T-cell (primary cell): Measurements from ENCODE around the gene TWIST2. TPM values are rescaled to one million over a fixed set of nuclear protein-coding genes. Genes with fewer than 3 reads are reported as not detected.

Experiments used
- ATAC-seq, 4 experiments: fragments of 200-7000 bp in 3 of 4; fragments of 150-1000 bp in 1 of 4; cut with Tn5 transposase; replicated peaks in 1 of 4; 1 replicate in 3 of 4; 2 replicates in 1 of 4; pipeline ENCODE4 v1.10.0; 2021; ENCODE audit warnings: moderate library complexity in 3 of 4, mild to moderate bottlenecking in 2 of 4, moderate number of reproducible peaks in 1 of 4
- CTCF ChIA-PET, 2 donors: fragments of 300-600 bp; sonication (Branson Sonifier 250); formaldehyde crosslinking; loops; one replicate each; lab custom pipeline; 2022; ENCODE audit warnings: antibody characterized with exemption in 2 of 2; lab: Charles Lee
- POLR2A ChIA-PET, 2 donors: fragments of 300-600 bp; sonication (Branson Sonifier 250); formaldehyde crosslinking; loops; one replicate each; lab custom pipeline; 2022; ENCODE audit warnings: antibody characterized with exemption in 2 of 2; lab: Charles Lee
- DNase-seq, 35 experiments: peaks; one replicate each; pipeline versions ENCODE4 v3.0.0 to v3.0.0-alpha.2; 2013 to 2023
- H3K27ac ChIP-seq: one replicate; pipeline ENCODE4 v1.5.1; 2013; ENCODE audit warnings: low read length
- H3K27me3 ChIP-seq, 2 experiments: replicated peaks in 1 of 2; 1 replicate in 1 of 2; 2 replicates in 1 of 2; pipeline versions ENCODE4 v1.6.1 to v1.7.0; 2013; ENCODE audit warnings: low read length in 1 of 2, mixed read lengths in 1 of 2; ENCODE audit not compliant: control insufficient read depth in 2 of 2, insufficient read depth in 2 of 2; ENCODE audit errors: extremely low read depth in 1 of 2
- H3K36me3 ChIP-seq, 2 donors: 1 replicate in 1 of 2; 2 replicates in 1 of 2; pipeline versions ENCODE4 v1.6.1 to v1.7.0; 2013; ENCODE audit warnings: low read length in 1 of 2; ENCODE audit not compliant: control insufficient read depth in 2 of 2, insufficient read depth in 1 of 2; ENCODE audit errors: extremely low read depth in 1 of 2
- H3K4me1 ChIP-seq, 2 experiments: 1 replicate in 1 of 2; 2 replicates in 1 of 2; pipeline versions ENCODE4 v1.6.1 to v1.7.0; 2013; ENCODE audit warnings: low read length in 2 of 2, mixed read lengths in 1 of 2; ENCODE audit not compliant: insufficient read depth in 2 of 2, control insufficient read depth in 1 of 2; ENCODE audit errors: extremely low read depth in 1 of 2
- H3K4me3 ChIP-seq, 2 donors: 1 replicate in 1 of 2; 2 replicates in 1 of 2; pipeline versions ENCODE4 v1.5.1 to v1.7.0; 2013; ENCODE audit warnings: mild to moderate bottlenecking in 2 of 2, low read length in 1 of 2, moderate library complexity in 1 of 2; ENCODE audit not compliant: control insufficient read depth in 1 of 2; ENCODE audit errors: extremely low read depth in 1 of 2
- H3K9me3 ChIP-seq: 2 replicates; pipeline ENCODE4 v1.7.0; 2013
- H3K27ac Mint-ChIP-seq, 2 donors: one replicate each; pipeline ENCODE4 v1.8.0; 2020 to 2021; ENCODE audit warnings: mild to moderate bottlenecking in 2 of 2, mixed read lengths in 2 of 2
- H3K27me3 Mint-ChIP-seq, 2 donors: one replicate each; pipeline ENCODE4 v1.8.0; 2021 to 2022; ENCODE audit warnings: mixed read lengths in 2 of 2
- H3K36me3 Mint-ChIP-seq: one replicate; pipeline ENCODE4 v1.8.0; 2021; ENCODE audit warnings: mixed read lengths
- H3K4me1 Mint-ChIP-seq, 3 donors: one replicate each; pipeline ENCODE4 v1.8.0; 2020 to 2022; ENCODE audit warnings: mixed read lengths in 3 of 3, mild to moderate bottlenecking in 1 of 3
- H3K4me3 Mint-ChIP-seq, 3 donors: one replicate each; pipeline ENCODE4 v1.8.0; 2020 to 2022; ENCODE audit warnings: mild to moderate bottlenecking in 3 of 3, mixed read lengths in 3 of 3, moderate library complexity in 3 of 3
- H3K9me3 Mint-ChIP-seq, 3 donors: one replicate each; pipeline ENCODE4 v1.8.0; 2020 to 2022; ENCODE audit warnings: mixed read lengths in 3 of 3
- WGBS: methylation state at CpG from one replicate; pipeline ENCODE4 v1.1.5; 2013; ENCODE audit warnings: missing lambda C conversion rate; ENCODE audit not compliant: insufficient coverage; 5-methylcytosine and 5-hydroxymethylcytosine counted together
- total RNA-seq, 35 experiments: library from RNA in 6 of 35; stranded (reverse) in 6 of 35; fragments of 120-200 nt in 1 of 35; gene quantifications; one replicate each; pipeline versions ENCODE4 v1.2.1 to v1.2.4 and lab custom pipeline; 2013 to 2026

The TWIST2 gene
- total RNA-seq, 5 donors from 2014 or later (not counting 1 experiment from before 2014, with no cell fraction given), result not detected

DNA sequence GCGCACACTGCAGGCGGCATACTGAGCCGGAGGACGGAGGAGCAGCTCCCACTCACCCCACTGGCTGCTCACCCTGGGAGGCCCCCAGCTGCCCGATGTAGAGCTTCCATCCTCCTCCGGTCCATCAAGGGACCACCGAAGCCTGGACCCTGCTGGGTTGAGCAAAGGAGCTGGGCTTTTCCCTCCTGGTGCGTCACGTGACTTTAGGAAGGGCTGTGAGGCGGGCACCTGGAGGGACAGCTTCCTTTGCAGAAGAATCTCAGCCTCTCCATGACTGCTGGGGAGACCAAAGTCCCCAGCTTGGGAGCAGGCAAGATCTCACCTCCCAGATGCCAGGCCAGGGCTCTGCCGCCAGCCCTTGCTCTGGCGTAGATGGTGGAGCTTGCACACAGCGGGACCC is 102.7 kb downstream of the TWIST2 start:
- Mint-ChIP-seq H3K4me1 (peaks cover 6 to 12% (median 11%) of the 10 kb centered on the region in 3 donors), H3K36me3 (no peaks in the 10 kb centered on the region), H3K4me3 (no peak overlapping the region), H3K27ac (no peak overlapping the region), H3K27me3 (peaks cover 12 to 15% of the 10 kb centered on the region in 2 donors), H3K9me3 (no peaks in the 10 kb centered on the region)
- ChIA-PET POLR2A (no interaction called here), CTCF (no interaction called here)
- no peak for ATAC-seq
- Histone ChIP-seq H3K36me3 (no peaks in the 10 kb centered on the region), H3K4me3 (no peak overlapping the region), H3K4me1 (peaks cover 0 to 12% of the 10 kb centered on the region in 2 experiments), H3K27ac (no peak overlapping the region), H3K27me3 (peaks cover 0 to 24% of the 10 kb centered on the region in 2 experiments), H3K9me3 (no peaks in the 10 kb centered on the region)
- no peak for DNase-seq
- WGBS, result 89% methylated on average over 11 of the region's 13 CpGs

DNA sequence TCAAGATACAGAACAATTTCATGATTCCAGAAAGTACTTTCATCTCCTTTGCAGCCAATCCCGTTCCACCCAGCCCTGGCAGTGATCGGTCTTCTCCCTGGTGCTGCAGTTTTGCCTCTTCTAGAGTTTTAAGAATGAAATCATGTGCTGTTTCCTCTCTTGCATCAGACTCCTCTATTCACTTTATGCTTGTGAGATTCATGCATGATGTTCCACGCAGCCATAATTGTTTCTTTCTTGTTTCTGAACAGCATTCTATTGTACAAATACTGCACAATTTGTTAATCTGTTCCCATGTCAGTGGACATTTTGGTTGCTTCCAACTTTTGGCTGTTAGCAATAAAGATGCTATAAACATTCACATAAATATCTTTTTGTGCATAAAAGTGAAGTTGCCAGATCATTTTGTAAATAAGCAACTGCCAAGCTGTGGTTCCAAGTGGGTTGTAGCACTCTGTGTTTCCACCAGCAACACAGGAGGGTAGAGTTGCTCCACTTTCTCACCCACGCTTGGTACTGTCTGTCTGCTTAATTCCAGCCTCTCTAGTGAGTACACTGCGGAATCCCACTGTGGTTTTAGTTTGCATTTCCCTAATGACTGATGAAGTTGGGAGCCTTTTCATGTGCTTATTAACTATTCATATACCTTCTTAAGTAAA is 104.5 kb downstream of the TWIST2 start:
- 71% methylated on average over 2 of the region's 5 CpGs for WGBS
- Histone ChIP-seq H3K4me3 (no peak overlapping the region), H3K4me1 (peaks cover 0 to 10% of the 10 kb centered on the region in 2 experiments), H3K27me3 (peaks cover 0 to 37% of the 10 kb centered on the region in 2 experiments), H3K9me3 (no peaks in the 10 kb centered on the region), H3K27ac (no peak overlapping the region), H3K36me3 (no peaks in the 10 kb centered on the region)
- Mint-ChIP-seq H3K27ac (no peak overlapping the region), H3K4me3 (no peak overlapping the region), H3K36me3 (no peaks in the 10 kb centered on the region), H3K4me1 (peaks cover 6 to 12% (median 11%) of the 10 kb centered on the region in 3 donors), H3K9me3 (no peaks in the 10 kb centered on the region), H3K27me3 (peaks cover 27 to 31% of the 10 kb centered on the region in 2 donors)
- POLR2A ChIA-PET, result no interaction called here
- no peak for DNase-seq
- no peak for ATAC-seq
- CTCF ChIA-PET, result no interaction called here

DNA sequence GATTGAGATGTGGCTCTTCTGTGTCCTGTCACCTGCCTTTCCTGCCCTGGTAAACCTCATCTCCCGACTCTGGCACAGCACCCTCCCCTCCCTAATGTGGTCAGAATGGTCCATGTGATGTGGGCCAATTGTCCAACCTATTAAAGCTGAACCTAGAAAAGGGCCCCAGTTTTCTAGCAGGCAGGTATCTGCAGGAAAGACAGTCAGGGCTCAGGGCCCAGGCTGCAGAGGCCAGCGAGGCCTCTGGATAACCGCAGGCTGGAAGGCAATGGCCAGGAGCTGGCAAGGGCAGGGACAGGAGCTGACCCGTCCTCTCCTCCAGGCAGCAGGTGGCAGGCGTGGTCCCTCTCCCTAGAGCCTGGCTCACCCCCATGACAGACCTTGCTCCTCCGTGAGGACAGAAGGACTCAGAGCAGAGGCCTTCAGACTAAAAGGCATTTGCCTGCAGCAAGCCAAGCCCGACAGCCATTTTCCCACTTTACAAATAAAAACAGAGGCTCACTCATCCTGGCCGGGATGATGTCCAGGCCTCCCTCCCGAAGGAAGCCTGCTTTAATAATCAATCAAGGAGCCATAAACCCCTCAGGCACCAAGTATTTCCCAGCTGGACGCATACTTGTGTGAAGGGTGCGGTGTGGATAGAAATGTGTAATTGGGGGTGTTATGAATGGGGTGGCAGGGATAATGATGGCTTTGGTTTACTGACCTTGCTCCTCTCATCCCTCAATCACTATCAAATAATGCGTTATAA is 107.1 kb downstream of the TWIST2 start:
- H3K36me3 ChIP-seq, result no peaks in the 10 kb centered on the region
- H3K27me3 ChIP-seq, result peaks cover 0 to 25% of the 10 kb centered on the region in 2 experiments
- ATAC-seq (no peak), DNase-seq (no peak)
- no peak overlapping the region for H3K4me3 Mint-ChIP-seq
- no peak overlapping the region for H3K4me3 ChIP-seq
- H3K27ac ChIP-seq, result no peak overlapping the region
- no peaks in the 10 kb centered on the region for H3K9me3 ChIP-seq
- H3K4me1 ChIP-seq, result no peaks in the 10 kb centered on the region
- H3K27ac Mint-ChIP-seq, result no peak overlapping the region
- no peaks in the 10 kb centered on the region for H3K9me3 Mint-ChIP-seq
- no peaks in the 10 kb centered on the region for H3K36me3 Mint-ChIP-seq
- 90% methylated on average over 5 of the region's 12 CpGs for WGBS
- POLR2A ChIA-PET, result no interaction called here
- no peaks in the 10 kb centered on the region for H3K4me1 Mint-ChIP-seq
- CTCF ChIA-PET, result no interaction called here
- H3K27me3 Mint-ChIP-seq, result peaks cover 40 to 41% of the 10 kb centered on the region in 2 donors

DNA sequence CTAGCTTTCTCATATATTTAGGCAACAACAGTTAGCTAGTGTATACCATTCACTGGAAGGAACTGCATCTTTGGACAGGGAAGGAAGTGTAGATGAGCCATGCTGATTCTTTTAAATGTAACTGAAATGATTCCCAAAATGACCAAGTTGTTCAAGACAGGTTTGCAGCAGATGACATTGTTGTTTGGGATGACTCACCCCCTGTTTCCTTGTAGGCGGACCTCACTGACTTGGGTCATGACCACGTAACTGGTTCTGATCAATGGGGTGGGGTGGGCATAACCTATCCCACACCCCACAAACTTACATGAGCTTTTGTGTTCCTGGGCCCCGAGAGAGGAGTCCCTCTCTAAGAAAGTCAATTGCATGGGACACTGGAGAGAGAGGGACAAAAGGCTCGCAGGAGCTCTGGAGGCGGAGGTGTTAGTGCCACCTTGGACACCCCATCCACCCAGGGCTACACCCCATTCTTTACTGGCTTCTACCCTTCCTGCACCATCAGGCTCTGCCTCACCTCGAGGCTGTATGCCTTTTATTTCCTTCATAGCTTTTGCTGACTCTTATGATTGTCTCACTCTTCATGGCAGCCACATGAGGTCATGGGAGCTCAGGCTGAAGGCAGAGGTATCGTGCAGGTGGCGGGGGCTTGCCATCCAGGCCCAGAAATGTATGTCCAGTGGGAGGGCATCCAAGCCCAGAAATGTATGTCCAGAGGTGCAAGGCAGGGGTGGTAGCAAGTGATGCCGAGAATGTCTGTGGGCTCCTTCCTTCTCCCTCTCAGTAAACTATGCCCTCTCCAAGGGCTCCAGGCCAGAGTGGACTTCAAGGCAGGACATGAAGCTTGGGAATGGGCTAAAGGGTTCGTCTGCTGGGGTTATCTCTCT is 108.0 kb downstream of the TWIST2 start:
- CTCF ChIA-PET, result no interaction called here
- 78% methylated on average over 4 of the region's 10 CpGs for WGBS
- Mint-ChIP-seq H3K9me3 (no peaks in the 10 kb centered on the region), H3K36me3 (no peaks in the 10 kb centered on the region), H3K27ac (no peak overlapping the region), H3K27me3 (peaks cover 40 to 41% of the 10 kb centered on the region in 2 donors), H3K4me3 (no peak overlapping the region), H3K4me1 (no peaks in the 10 kb centered on the region)
- no peak for DNase-seq
- Histone ChIP-seq H3K27me3 (peaks cover 0 to 20% of the 10 kb centered on the region in 2 experiments), H3K27ac (no peak overlapping the region), H3K36me3 (no peaks in the 10 kb centered on the region), H3K4me1 (no peaks in the 10 kb centered on the region), H3K9me3 (no peaks in the 10 kb centered on the region), H3K4me3 (no peak overlapping the region)
- ATAC-seq, result no peak
- POLR2A ChIA-PET, result no interaction called here

DNA sequence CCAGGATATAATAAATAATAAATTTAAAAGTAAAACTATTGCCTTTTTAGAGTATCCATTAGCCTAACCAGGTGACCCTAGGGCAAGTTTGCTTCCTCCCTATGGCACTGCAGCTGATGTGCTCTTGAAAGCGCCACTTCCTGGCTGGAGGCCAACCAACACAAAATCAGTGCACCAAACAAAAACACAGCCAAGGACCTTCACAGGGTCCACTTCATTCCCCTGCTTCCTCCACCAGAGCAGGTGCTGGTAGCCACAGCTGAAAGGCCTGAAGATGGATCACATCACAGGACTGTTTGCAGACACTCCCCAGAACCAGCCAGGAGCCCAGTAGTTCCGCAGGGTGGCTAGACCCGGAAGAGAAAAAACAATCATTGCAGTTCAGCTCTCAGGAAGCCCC is 108.8 kb downstream of the TWIST2 start:
- ChIA-PET POLR2A (no interaction called here), CTCF (no interaction called here)
- Histone ChIP-seq H3K4me1 (no peaks in the 10 kb centered on the region), H3K9me3 (no peaks in the 10 kb centered on the region), H3K27ac (no peak overlapping the region), H3K36me3 (no peaks in the 10 kb centered on the region), H3K27me3 (peaks cover 0 to 20% of the 10 kb centered on the region in 2 experiments), H3K4me3 (no peak overlapping the region)
- Mint-ChIP-seq H3K4me1 (no peaks in the 10 kb centered on the region), H3K27me3 (peaks cover 38 to 41% of the 10 kb centered on the region in 2 donors), H3K27ac (no peak overlapping the region), H3K4me3 (no peak overlapping the region), H3K9me3 (peaks cover 0 to 4% (median 0%) of the 10 kb centered on the region in 3 donors), H3K36me3 (no peaks in the 10 kb centered on the region)
- no peak for DNase-seq
- WGBS, result 100% methylated on average over 1 of the region's 3 CpGs
- no peak for ATAC-seq
